NCI-H524 (cell line): ENCODE results near the gene PIP4K2A.
"Not testable (repeated sequence)": the region's sequence is repeated elsewhere in the genome, so short reads cannot be mapped to it uniquely, and the experiment has no call there.

ENCODE experiments used
- DNase-seq, 2 experiments: peaks; one replicate each; lab custom pipeline; 2025; lab: John Stamatoyannopoulos, UW

Gene PIP4K2A

GRCh38 chr10:22693860-22694259 lies 20.5 kb downstream of the PIP4K2A start:
- no peak for DNase-seq

GRCh38 chr10:22693371-22693784 lies 21.0 kb downstream of the PIP4K2A start:
- no peak for DNase-seq

- not testable (repeated sequence) for DNase-seq
Measured at GRCh38 chr10:22692119-22692518, 22.3 kb downstream of the PIP4K2A start.

- no peak for DNase-seq
Measured at GRCh38 chr10:22690614-22691431, 23.6 kb downstream of the PIP4K2A start.

- DNase-seq = no peak
Measured at GRCh38 chr10:22690158-22690557, 24.2 kb downstream of the PIP4K2A start.

- DNase-seq = no peak
Measured at GRCh38 chr10:22686347-22686746, 28.0 kb downstream of the PIP4K2A start.

- DNase-seq = no peak
Measured at GRCh38 chr10:22685926-22686325, 28.5 kb downstream of the PIP4K2A start.

- no peak for DNase-seq
Measured at GRCh38 chr10:22684699-22685098, 29.7 kb downstream of the PIP4K2A start.

- no peak for DNase-seq
Measured at GRCh38 chr10:22683140-22683389, 31.3 kb downstream of the PIP4K2A start.

- no peak for DNase-seq
Measured at GRCh38 chr10:22682237-22683139, 31.9 kb downstream of the PIP4K2A start.

GRCh38 chr10:22681783-22682183 lies 32.6 kb downstream of the PIP4K2A start:
- no peak for DNase-seq

- no peak for DNase-seq
Measured at GRCh38 chr10:22681301-22681700, 33.1 kb downstream of the PIP4K2A start.

- no peak for DNase-seq
Measured at GRCh38 chr10:22679608-22680007, 34.8 kb downstream of the PIP4K2A start.

GRCh38 chr10:22677333-22677732 lies 37.0 kb downstream of the PIP4K2A start:
- DNase-seq = no peak

- DNase-seq = no peak
Measured at GRCh38 chr10:22676435-22676834, 37.9 kb downstream of the PIP4K2A start.

- DNase-seq = no peak
Measured at GRCh38 chr10:22674573-22674930, 39.8 kb downstream of the PIP4K2A start.

GRCh38 chr10:22673785-22674572 lies 40.4 kb downstream of the PIP4K2A start:
- DNase-seq = peak in 1 of 2 experiments; percentile 1

- DNase-seq = no peak
Measured at GRCh38 chr10:22673091-22673392, 41.3 kb downstream of the PIP4K2A start.

- DNase-seq = no peak
Measured at GRCh38 chr10:22672319-22673090, 41.9 kb downstream of the PIP4K2A start.

- no peak for DNase-seq
Measured at GRCh38 chr10:22670788-22671187, 43.6 kb downstream of the PIP4K2A start.

GRCh38 chr10:22669163-22669711 lies 45.1 kb downstream of the PIP4K2A start:
- no peak for DNase-seq

- no peak for DNase-seq
Measured at GRCh38 chr10:22667093-22667480, 47.3 kb downstream of the PIP4K2A start.
